HG03108 (cell line): ENCODE measurements around the gene SEPTIN12.
A peak's percentile ranks its signal among the peaks of the same experiment; 100 is the strongest.
"Not testable (repeated sequence)": the region's sequence is repeated elsewhere in the genome, so short reads cannot be mapped to it uniquely, and the experiment has no call there.

Experiments
- ATAC-seq: cut with Tn5 transposase; IDR thresholded peaks from one replicate; pipeline ENCODE4 v1.9.1; 2021; ENCODE audit warnings: moderate library complexity; ENCODE audit not compliant: unreplicated experiment

The SEPTIN12 gene

DNA sequence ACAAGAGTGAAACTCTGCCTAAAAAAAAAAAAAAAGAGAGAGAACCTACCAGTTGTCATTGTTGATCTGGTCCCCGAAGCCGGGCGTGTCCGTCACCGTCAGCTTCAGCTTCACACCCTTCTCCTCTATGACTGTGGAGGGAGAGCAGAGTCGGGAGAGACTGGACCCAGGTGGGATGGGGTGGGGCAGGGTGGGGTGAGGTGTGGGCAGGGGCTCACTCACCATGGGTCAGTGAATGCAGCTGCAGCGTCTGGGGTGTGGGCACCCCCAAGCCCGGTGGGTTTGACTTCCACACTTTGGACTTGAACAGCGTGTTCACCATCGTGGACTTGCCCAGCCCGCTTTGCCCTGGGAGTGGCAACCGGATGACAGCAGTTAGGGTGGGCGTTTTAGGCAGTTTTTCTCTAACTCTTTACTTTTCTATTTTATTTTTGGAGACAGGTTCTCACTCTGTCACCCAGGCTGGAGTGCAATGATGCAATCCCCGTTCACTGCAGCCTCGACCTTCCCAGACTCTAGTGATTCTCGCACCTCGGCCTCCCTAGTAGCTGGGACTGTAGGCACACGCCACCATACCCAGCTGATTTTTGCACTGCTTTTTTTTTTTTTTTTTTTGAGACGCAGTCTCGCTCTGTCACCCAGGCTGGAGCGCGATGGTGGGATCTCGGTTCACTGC is 2.2 kb downstream of the SEPTIN12 start:
- no peak for ATAC-seq

DNA sequence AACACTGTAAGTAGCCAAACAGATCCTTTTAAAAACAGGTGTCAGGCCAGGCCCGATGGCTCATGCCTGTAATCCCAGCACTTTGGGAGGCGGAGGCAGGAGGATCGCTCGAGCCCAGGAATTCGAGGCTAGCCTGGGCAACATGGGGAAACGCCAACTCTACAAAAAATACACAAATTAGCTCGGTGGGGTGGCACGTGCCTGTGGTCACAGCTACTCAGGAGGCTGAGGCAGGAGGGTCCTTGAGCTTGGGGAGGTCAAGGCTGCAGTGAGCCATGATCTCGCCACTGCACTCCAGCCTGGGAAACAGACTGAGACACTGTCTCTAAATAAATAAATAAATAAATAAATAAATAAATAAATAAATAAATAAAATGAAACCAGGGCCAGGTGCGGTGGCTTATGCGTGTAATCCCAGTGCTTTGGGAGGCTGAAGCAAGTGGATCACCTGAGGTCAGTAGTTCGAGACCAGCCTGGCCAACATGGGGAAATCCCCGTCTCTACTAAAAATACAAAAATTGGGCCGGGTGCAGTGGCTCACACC is 3.6 kb downstream of the SEPTIN12 start:
- not testable (repeated sequence) for ATAC-seq

DNA sequence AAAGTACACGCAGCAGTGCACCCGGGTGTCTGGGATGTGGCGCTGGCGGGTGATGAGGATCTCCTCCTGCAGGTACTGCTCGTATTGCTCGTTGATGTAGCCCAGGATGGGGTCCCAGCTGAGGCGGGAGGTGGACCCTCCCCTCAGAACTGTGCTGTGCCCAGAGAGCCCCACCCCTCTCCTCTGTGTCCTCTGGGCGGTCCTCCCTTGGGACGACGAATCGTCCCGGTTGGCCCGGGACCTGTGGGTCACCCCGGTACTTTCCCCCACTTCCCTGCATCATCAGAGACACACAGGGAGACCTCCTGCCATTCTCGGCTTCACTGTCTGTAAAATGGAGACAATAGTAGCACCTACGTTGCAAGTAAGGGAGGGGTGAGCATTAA is 4.2 kb downstream of the SEPTIN12 start:
- no peak for ATAC-seq

GRCh38 chr16:4783251-4783950 is 4.7 kb downstream of the SEPTIN12 start:
- no peak for ATAC-seq

GRCh38 chr16:4780235-4780634 is 7.9 kb downstream of the SEPTIN12 start:
- ATAC-seq = no peak

- no peak for ATAC-seq
These were observed 10.1 kb downstream of the SEPTIN12 start for GRCh38 chr16:4778050-4778392.

DNA sequence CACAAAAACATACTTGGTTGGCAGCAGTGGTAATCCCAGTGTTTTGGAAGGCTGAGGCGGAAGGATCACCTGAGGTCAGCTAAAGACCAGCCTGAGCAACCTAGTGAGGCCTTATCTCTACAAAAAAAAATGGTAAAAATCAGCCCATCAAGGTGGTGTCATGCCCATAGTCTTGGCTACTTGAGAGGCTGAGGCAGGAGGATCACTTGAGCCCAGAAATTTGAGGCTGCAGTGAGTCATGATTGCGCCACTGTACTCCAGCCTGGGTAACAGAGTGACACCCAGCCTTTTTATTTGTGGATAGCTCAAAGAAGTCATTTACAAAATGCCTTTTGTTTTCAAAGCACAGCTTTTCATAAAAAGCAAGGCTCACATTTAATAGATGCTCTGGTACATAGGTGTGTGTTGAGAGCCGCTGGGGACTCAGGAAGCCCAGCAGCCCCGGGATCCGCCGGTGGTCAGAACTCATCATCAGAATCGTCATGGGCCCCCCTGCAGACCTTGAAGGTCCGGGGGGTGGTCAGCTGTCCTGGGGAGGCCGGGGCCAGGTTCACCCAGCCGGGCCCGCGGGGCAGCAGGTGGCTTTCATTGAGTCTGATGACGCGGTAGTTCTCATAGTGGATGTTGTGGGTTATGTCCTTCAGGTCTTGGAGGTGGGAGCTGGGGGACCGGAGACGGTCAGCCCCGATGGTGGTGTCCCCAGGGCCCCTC is 10.7 kb downstream of the SEPTIN12 start:
- no peak for ATAC-seq

- no peak for ATAC-seq
These were observed 11.9 kb downstream of the SEPTIN12 start for GRCh38 chr16:4776141-4776705.

GRCh38 chr16:4775005-4775404 is 13.1 kb downstream of the SEPTIN12 start:
- no peak for ATAC-seq

GRCh38 chr16:4772351-4772750 is 15.8 kb downstream of the SEPTIN12 start:
- ATAC-seq = no peak

GRCh38 chr16:4771646-4772045 is 16.5 kb downstream of the SEPTIN12 start:
- ATAC-seq = no peak

DNA sequence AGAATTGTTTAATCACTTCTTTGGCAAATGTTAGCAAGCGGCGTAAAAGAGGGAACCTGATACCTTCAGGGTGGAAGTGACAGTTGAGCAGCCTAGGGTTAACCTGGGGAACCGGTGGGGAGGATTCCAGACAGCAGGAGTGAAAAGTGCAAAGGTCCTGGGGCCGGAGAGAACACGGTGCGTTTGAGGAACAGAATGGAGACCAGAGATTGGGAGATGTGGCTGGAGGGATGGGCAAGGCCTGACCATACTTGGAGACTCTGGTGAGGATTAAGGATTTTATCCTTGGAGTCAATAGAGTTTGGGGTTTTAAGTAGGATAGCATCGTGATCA is 18.9 kb downstream of the SEPTIN12 start:
- no peak for ATAC-seq

- ATAC-seq = peak; percentile 54
These were observed 19.4 kb downstream of the SEPTIN12 start for GRCh38 chr16:4768549-4769305.

- peak; percentile 1 for ATAC-seq
These were observed 20.1 kb downstream of the SEPTIN12 start for GRCh38 chr16:4767872-4768548.

GRCh38 chr16:4766875-4767628 is 21.1 kb downstream of the SEPTIN12 start, which contains the start of gene ZNF500:
Gene ZNF500 (minus strand): TSS chr16:4767162. CDS start chr16:4765978, 1,184 bp downstream.
- peak; percentile 89 for ATAC-seq

DNA sequence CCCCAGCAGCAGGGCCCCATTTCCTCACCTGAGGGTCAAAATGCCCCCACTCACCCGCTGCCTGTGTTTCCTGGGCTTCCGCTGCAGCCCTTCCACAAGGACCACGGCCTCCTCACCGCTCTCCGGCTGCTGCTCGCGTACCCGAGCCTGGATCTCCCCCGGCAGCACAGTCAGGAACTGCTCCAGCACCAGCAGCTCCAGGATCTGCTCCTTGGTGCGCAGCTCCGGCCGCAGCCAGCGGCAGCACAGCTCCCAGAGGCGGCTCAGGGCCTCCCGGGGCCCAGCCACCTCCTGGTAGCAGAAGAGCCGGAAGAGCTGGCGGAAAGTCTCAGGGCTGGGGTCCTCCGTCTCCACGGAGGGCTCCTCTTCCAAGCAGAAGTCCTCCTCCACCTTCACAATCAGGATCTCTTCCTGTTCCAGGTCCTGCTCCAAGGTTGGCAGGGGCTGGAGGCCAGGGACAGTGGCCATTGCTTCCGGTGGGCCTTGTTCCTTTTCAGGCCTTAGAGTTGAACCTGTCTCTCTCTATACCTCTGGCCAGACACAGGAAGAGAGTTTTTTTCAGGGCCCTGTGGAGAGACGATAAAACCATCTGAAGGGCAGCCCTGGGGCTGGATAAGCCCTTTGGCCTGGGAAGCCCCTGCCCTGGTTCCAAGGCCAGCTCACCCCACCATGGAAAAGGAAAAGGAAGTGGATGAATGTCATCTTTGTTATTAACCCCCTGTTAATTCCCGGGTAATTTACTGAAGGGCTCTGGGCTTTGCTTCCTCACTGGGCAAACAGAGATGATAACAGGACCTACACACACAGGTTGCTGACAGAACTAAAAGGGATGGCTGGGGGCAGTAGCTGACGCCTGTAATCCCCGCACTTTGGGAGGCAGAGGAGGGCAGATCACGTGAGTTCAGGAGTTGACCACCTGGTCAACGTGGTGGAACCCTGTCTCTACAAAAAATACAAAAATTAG is 22.4 kb downstream of the SEPTIN12 start:
- no peak for ATAC-seq

GRCh38 chr16:4763791-4764190 is 24.4 kb downstream of the SEPTIN12 start:
- no peak for ATAC-seq

GRCh38 chr16:4762205-4762604 is 25.9 kb downstream of the SEPTIN12 start:
- no peak for ATAC-seq
